GM13977 (cell line): ENCODE data around the gene ECD.

Source experiments
- DNase-seq: peaks from one replicate; pipeline ENCODE4 v3.0.0; 2012; ENCODE audit warnings: low spot score
- in situ Hi-C: fragments of 300-500 bp; cut with MboI; formaldehyde crosslinking; loops from one replicate; pipeline ENCODE4 v1.12.0; 2022; ENCODE audit warnings: low sequenced_read_pairs, low pct_unique_long_range_greater_than_20kb, mixed read lengths, inconsistent platforms; ENCODE audit not compliant: unreplicated experiment
- TF ChIP-seq, protein P1 (sequence below): IDR thresholded peaks from 2 replicates; pipeline ENCODE4 v1.5.1; 2012; ENCODE audit warnings: mild to moderate bottlenecking, control low read depth; ENCODE audit not compliant: insufficient read depth; ENCODE audit errors: extremely low read depth, missing control alignments

Gene ECD

DNA sequence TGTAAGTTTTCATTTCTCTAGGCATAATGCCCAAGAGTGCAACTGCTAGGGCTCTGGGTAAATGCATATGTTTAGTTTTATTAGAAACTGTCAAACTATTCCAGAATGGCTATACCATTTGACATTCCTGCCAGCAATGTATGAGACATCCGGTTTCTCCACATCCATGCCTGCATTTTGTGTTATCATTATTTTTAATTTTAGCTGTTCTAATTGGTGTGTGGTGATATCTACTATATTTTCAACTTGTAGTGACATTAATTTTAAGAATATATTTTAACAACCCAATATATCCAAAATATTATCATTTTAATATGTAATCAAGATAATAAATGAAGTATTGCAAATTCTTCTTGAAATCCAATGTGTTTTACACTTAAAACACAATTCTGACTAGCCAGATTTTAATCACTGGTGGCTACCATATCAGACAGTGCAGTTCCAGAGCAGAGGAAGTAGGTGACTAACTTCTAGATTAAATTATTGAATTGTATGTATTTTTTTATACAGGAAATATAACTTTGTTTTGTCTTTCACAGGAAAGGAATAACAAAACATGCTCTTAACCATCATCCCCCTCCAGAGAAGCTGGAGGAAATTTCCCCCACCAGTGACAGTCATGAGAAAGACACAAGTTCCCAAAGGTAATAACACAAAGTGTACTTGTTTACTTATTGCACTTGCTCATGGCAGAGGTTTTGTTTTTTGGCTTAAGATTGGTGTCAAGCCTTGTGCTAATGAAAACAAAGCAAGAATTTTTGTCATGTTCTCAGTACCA is 6.5 kb upstream of the ECD start:
- TF ChIP-seq, protein P1, sequence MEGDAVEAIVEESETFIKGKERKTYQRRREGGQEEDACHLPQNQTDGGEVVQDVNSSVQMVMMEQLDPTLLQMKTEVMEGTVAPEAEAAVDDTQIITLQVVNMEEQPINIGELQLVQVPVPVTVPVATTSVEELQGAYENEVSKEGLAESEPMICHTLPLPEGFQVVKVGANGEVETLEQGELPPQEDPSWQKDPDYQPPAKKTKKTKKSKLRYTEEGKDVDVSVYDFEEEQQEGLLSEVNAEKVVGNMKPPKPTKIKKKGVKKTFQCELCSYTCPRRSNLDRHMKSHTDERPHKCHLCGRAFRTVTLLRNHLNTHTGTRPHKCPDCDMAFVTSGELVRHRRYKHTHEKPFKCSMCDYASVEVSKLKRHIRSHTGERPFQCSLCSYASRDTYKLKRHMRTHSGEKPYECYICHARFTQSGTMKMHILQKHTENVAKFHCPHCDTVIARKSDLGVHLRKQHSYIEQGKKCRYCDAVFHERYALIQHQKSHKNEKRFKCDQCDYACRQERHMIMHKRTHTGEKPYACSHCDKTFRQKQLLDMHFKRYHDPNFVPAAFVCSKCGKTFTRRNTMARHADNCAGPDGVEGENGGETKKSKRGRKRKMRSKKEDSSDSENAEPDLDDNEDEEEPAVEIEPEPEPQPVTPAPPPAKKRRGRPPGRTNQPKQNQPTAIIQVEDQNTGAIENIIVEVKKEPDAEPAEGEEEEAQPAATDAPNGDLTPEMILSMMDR: no peak
- in situ Hi-C loops: no loop called here
- DNase-seq: no peak

DNA sequence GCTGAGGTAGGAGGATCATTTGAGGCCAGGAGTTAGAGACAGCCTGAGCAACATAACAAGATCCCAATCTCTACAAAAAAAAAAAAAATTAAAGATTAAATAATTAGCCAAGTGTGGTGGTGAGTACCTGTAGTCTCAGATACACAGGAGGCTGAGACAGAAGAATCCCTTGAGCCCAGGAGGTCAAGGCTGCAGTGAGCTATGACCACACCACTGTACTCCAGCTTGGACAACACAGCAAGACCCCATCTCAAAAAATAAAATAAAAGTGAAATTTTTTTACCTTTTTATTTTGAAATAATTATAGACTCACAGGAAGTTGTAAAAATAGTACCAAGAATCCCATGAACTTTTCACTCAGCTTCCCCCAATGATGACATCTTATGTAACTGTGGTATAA is 5.1 kb upstream of the ECD start:
- no peak for DNase-seq
- TF ChIP-seq, protein P1: no peak
- in situ Hi-C loops: no loop called here

DNA sequence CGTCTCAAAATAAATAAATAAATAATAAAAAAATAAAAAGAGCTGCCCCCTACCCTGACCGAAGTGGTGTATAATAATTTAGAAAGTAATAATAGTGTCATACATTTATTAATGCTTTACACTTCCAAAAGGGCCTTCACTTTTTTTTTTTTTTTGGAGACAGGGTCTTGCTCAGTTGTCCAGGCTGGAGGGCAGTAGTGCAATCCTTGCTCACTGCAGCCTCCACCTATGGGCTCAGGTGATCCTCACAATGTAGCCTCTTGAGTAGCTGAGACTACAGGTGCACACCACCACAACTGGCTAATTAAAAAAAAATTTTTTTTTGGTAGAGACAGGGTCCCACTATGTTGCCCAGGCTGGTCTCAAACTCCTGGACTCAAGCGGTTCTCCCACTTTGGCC is 1.5 kb upstream of the ECD start:
- TF ChIP-seq, protein P1: no peak
- in situ Hi-C loops: no loop called here
- no peak for DNase-seq

DNA sequence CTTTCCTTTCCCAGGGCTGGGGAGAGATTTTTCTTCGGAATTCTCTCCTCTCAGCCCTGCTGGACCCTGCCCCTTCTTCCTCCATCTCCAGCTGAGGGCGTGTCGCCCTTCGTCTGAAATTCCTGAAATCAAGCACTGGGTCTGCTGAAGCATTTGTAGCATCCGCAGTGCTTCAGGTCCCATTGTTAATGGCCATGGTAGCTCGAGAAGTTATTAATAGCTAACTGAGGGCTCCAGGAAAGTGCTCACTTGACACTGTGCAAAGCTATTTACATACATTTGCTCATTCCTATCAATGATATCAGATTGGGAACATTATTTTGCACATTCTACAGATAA is 626 bp upstream of the ECD start:
- no peak for DNase-seq
- in situ Hi-C loops: no loop called here
- TF ChIP-seq, protein P1: no peak

DNA sequence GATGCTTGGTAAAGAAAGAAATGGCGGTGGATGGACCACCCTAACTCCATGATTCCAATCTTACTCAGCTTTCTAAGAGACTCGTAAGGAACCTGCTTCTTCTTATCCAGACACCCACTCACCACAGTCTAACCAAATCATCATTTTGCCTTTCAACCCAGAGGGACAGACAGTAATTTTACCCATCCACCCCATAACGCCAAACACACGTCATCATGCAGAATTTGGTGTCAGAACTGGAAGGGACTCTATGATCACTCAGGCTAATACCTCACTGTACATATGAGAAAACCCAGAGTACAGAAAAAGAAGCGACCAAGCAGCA is 388 bp downstream of the ECD start:
- in situ Hi-C loops: no loop called here
- TF ChIP-seq, protein P1: no peak
- peak; percentile 19 for DNase-seq

DNA sequence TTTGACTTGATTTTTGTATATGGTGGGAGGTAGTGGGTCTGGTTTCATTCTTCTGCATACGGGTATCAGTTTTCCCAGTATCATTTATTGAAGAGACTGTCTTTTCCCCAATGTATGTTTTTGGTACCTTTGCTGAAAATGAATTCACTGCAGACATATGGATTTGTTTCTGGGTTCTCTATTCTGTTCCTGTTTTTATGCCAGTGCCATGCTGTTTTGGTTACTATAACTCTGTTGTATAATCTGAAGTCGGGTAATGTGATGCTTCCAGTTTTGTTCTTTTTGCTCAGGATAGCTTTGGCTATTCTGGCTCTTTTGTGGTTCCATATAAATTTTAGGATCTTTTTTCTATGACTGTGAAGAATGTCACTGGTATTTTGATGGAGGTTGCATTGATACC is 836 bp downstream of the ECD start:
- in situ Hi-C loops: no loop called here
- DNase-seq: no peak
- TF ChIP-seq, protein P1: no peak
